ENCODE data around the gene KCNQ5.

KCNQ5 gene

GRCh38 chr6:73083886-73084285 lies 462.0 kb downstream of the KCNQ5 start:
- TF ChIP-seq CTCF (IDR thresholded peaks at IDR 0.05; ENCODE audit: insufficient read depth, low read length, poor library complexity, severe bottlenecking) (no peak), EZH2phosphoT487 (conservative IDR thresholded peaks at IDR 0.05; ENCODE audit: low read length) (no peak)

DNA sequence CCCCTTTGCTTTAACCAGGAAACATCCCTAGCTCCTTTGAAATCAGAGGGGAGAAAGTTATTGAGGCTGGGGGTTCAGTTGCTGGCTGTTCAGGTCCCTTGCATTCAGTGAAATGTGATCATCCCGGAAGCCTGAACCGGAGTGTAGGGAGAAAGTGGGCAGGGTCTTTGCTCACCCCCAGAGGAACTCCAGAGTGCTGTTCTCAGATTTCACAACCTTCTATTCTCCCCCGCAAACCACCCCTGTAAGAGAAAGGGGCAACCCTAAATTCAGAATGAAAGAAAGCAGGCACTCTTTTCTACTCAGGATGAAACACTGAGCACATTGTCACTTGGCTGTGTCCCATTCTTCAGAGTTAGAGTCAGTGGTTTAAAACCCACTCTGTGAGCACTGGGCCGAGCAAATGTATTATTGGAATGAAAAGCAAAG lies 463.6 kb downstream of the KCNQ5 start:
- Histone ChIP-seq H2AFZ (ENCODE audit: low read depth, low read length, severe bottlenecking) (no peak overlapping the region), H4K20me1 (ENCODE audit: low read depth, low read length) (no peaks in the 10 kb centered on the region), H3K79me2 (ENCODE audit: insufficient read depth, low read length) (no peaks in the 10 kb centered on the region), H3K9ac (ENCODE audit: low read length) (no peak overlapping the region), H3K36me3 (ENCODE audit: low read length) (no peaks in the 10 kb centered on the region), H3K9me3 (ENCODE audit: insufficient read depth, low read length) (no peaks in the 10 kb centered on the region), H3K9me2 (replicated peaks; ENCODE audit: insufficient read depth, low read length) (no peaks in the 10 kb centered on the region), H3K27ac (ENCODE audit: low read depth, low read length) (no peak overlapping the region), H3K27me3 (ENCODE audit: low read length) (no peaks in the 10 kb centered on the region), H3F3A (ENCODE audit: insufficient read depth) (no peaks in the 10 kb centered on the region), H3K4me2 (ENCODE audit: low read depth, low read length, poor library complexity, severe bottlenecking) (no peak overlapping the region), H3K4me3 (ENCODE audit: insufficient read depth, low read length, poor library complexity, severe bottlenecking) (no peak overlapping the region)
- no peak for TF ChIP-seq EZH2phosphoT487 (conservative IDR thresholded peaks at IDR 0.05; ENCODE audit: low read length)
- no peak for TF ChIP-seq CTCF (IDR thresholded peaks at IDR 0.05; ENCODE audit: insufficient read depth, low read length, poor library complexity, severe bottlenecking)

More at GRCh38 chr6:73083886-73084285, 462.0 kb downstream of the KCNQ5 start:
- Histone ChIP-seq H3K9me3 (ENCODE audit: insufficient read depth, low read length) (no peaks in the 10 kb centered on the region), H4K20me1 (ENCODE audit: low read depth, low read length) (no peaks in the 10 kb centered on the region), H3K79me2 (ENCODE audit: insufficient read depth, low read length) (no peaks in the 10 kb centered on the region), H3K27ac (ENCODE audit: low read depth, low read length) (no peak overlapping the region), H3K27me3 (ENCODE audit: low read length) (no peaks in the 10 kb centered on the region), H3K9me2 (replicated peaks; ENCODE audit: insufficient read depth, low read length) (no peaks in the 10 kb centered on the region), H3K4me3 (ENCODE audit: insufficient read depth, low read length, poor library complexity, severe bottlenecking) (no peak overlapping the region), H3F3A (ENCODE audit: insufficient read depth) (no peaks in the 10 kb centered on the region), H3K36me3 (ENCODE audit: low read length) (peaks cover 6% of the 10 kb centered on the region; the same call in 1 of the 2 replicates), H2AFZ (ENCODE audit: low read depth, low read length, severe bottlenecking) (no peak overlapping the region), H3K9ac (ENCODE audit: low read length) (no peak overlapping the region), H3K4me2 (ENCODE audit: low read depth, low read length, poor library complexity, severe bottlenecking) (no peak overlapping the region)

- Histone ChIP-seq H3K4me2 (ENCODE audit: low read depth, low read length, poor library complexity, severe bottlenecking) (no peak overlapping the region), H3K9me2 (replicated peaks; ENCODE audit: insufficient read depth, low read length) (no peaks in the 10 kb centered on the region), H3F3A (ENCODE audit: insufficient read depth) (no peaks in the 10 kb centered on the region), H3K27me3 (ENCODE audit: low read length) (no peaks in the 10 kb centered on the region), H3K9ac (ENCODE audit: low read length) (no peak overlapping the region), H3K4me3 (ENCODE audit: insufficient read depth, low read length, poor library complexity, severe bottlenecking) (no peak overlapping the region), H3K79me2 (ENCODE audit: insufficient read depth, low read length) (no peaks in the 10 kb centered on the region), H3K36me3 (ENCODE audit: low read length) (no peaks in the 10 kb centered on the region), H4K20me1 (ENCODE audit: low read depth, low read length) (no peaks in the 10 kb centered on the region), H2AFZ (ENCODE audit: low read depth, low read length, severe bottlenecking) (no peak overlapping the region), H3K27ac (ENCODE audit: low read depth, low read length) (no peak overlapping the region), H3K9me3 (ENCODE audit: insufficient read depth, low read length) (no peaks in the 10 kb centered on the region; the same call in 1 of the 2 replicates)
- TF ChIP-seq CTCF (IDR thresholded peaks at IDR 0.05; ENCODE audit: insufficient read depth, low read length, poor library complexity, severe bottlenecking) (no peak), EZH2phosphoT487 (conservative IDR thresholded peaks at IDR 0.05; ENCODE audit: low read length) (no peak)
Observed at GRCh38 chr6:73086726-73087125, 464.9 kb downstream of the KCNQ5 start.

Measured in SU-DHL-6 (cell line).